Neural progenitor cell (in vitro differentiated cells): ENCODE measurements around the gene MYL12A.
"Not testable (repeated sequence)": the region's sequence is repeated elsewhere in the genome, so short reads cannot be mapped to it uniquely, and the experiment has no call there.

Experiments used
- CTCF ChIP-seq: fragments of 200-600 bp; sonication (generic); IDR thresholded peaks from 2 replicates; pipeline ENCODE4 v1.5.1; 2017; ENCODE audit warnings: antibody characterized with exemption, mild to moderate bottlenecking
- EZH2 ChIP-seq: fragments of 200-600 bp; sonication (generic); IDR thresholded peaks from 2 replicates; pipeline ENCODE4 v1.6.1; 2017; ENCODE audit warnings: antibody characterized with exemption, mild to moderate bottlenecking, moderate library complexity
- EZH2phosphoT487 ChIP-seq: fragments of 200-600 bp; sonication (generic); IDR thresholded peaks from 2 replicates; pipeline ENCODE4 v1.6.1; 2017; ENCODE audit warnings: antibody characterized with exemption

- not testable (repeated sequence) for TF ChIP-seq CTCF, EZH2, EZH2phosphoT487
Measured at GRCh38 chr18:3277643-3278213, 30.1 kb downstream of the MYL12A start.
